GM12872 (cell line): ENCODE results near the gene ALG12.

Experiments used
- TF ChIP-seq, protein P1 (sequence below): IDR thresholded peaks from 3 replicates; pipeline ENCODE4 v1.5.1; 2011; ENCODE audit warnings: low read depth, mild to moderate bottlenecking, low read length, moderate library complexity; ENCODE audit not compliant: insufficient read depth

Gene ALG12

GRCh38 chr22:49951986-49952896 is 34.0 kb upstream of the ALG12 start:
- TF ChIP-seq, protein P1, sequence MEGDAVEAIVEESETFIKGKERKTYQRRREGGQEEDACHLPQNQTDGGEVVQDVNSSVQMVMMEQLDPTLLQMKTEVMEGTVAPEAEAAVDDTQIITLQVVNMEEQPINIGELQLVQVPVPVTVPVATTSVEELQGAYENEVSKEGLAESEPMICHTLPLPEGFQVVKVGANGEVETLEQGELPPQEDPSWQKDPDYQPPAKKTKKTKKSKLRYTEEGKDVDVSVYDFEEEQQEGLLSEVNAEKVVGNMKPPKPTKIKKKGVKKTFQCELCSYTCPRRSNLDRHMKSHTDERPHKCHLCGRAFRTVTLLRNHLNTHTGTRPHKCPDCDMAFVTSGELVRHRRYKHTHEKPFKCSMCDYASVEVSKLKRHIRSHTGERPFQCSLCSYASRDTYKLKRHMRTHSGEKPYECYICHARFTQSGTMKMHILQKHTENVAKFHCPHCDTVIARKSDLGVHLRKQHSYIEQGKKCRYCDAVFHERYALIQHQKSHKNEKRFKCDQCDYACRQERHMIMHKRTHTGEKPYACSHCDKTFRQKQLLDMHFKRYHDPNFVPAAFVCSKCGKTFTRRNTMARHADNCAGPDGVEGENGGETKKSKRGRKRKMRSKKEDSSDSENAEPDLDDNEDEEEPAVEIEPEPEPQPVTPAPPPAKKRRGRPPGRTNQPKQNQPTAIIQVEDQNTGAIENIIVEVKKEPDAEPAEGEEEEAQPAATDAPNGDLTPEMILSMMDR, result no peak

DNA sequence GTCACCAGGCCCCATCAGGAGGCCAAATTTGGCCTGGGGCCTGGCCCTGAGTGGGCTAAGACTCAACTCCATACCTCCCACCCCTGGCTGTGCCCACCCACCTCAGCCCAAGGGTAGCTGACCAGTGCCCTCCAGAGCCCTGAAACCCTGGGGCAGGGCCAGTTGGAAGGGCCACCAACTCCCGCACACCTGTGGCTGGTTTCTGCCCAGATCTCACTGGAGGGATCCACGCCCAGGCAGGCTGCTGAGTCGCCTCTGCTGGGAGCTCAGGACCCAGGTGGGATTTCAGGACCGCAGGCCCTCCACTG is 33.4 kb upstream of the ALG12 start:
- TF ChIP-seq, protein P1, result no peak

DNA sequence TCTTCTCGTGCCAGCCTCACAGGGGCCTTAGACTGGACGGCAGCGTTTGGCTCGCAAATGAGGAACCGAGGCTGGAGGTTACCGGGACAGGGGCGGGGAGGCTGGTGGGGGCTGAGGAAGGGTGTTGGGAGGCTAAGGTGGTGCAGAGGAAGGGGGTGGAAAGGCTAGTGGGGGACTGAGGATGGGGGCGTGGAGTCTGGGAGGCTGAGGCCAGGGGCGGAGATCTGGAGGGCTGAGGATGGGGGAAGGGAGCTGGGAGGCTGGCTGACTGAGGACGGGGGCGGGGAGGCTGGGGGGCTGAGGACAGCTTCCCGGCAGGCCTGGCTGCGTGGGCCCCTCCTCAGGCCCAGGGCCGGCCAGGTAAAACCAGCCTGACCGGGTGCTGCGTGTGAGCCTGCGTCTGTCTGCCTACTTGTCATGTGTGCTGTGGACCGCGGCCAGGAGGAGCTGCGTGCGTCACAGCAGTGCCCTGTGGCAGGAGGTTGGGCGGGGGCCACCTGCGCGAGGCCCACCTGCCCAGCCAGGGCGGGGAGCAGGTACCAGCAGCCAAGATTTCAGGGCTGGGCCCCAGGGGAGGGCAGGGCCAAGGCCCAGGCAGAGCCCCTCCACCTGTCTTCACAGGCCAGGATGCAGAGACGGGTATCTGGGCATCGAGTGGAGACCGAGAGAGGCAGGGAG is 32.9 kb upstream of the ALG12 start:
- TF ChIP-seq, protein P1, result no peak

DNA sequence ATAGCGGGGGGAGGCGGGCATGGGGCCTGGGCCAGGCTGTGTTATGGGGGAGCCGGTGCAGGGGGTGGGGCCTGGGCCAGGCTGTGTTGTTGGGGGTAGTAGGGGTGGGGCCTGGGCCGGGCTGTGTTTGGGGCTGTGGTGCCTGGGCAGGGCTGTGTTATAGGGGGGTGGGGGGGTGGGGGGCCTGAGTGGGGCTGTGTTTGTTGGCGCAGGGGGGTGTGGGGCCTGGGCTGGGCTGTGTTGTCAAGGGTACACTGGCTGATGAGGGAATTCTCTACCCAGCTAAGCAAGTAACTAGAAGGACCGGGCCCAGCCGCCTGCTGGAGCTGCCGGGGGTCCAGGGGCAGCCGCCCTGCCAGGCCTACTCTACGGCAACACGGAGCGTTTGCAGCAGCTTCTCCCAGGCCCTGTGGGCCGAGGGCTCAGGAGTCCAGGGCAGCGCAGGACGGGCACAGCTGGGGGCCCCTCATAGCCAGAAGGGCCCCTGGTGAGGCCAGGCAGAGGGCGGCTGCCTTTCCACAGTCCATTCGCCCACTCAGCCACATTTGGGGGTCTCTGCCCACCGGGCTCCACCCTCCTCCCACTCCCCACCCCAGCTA is 32.3 kb upstream of the ALG12 start:
- TF ChIP-seq, protein P1, result no peak

GRCh38 chr22:49949914-49950292 is 31.7 kb upstream of the ALG12 start:
- TF ChIP-seq, protein P1, result no peak

- TF ChIP-seq, protein P1, result no peak
Measured at GRCh38 chr22:49948958-49949913, 31.0 kb upstream of the ALG12 start.
